Measurements from ENCODE around the gene GCH1. TPM values are rescaled to one million over a fixed set of nuclear protein-coding genes. Genes with fewer than 3 reads are reported as not detected.

GCH1 gene
- polyA plus RNA-seq, 3 donors, result 7.5 to 10.5 (median 10.0) TPM

Other genes with a start within 250 kb of the GCH1 start
- gene WDHD1, start 124.3 kb upstream of the GCH1 start, polyA plus RNA-seq (ENCODE audit: insufficient read length in 3 of 3), result 10 to 100 TPM; 16.4 to 23.0 (median 18.6) TPM
- 10 to 100 TPM; 17.4 to 21.6 (median 20.8) TPM for gene SOCS4, start 124.4 kb upstream of the GCH1 start, polyA plus RNA-seq (ENCODE audit: insufficient read length in 3 of 3)
- 100 to 1,000 TPM; 105 to 124 (median 106) TPM for gene MAPK1IP1L, start 148.8 kb upstream of the GCH1 start, polyA plus RNA-seq (ENCODE audit: insufficient read length in 3 of 3)
- gene LGALS3, start 226.4 kb upstream of the GCH1 start, polyA plus RNA-seq (ENCODE audit: insufficient read length in 3 of 3), result 10 to 100 TPM; 14.8 to 26.0 (median 16.1) TPM

Data from renal cortex interstitium (tissue), 3 donors.